HG03045 (cell line): Measurements from ENCODE around the gene DDX11.
"Not testable (repeated sequence)": the region's sequence is repeated elsewhere in the genome, so short reads cannot be mapped to it uniquely, and the experiment has no call there.

Experiments used
- ATAC-seq: cut with Tn5 transposase; IDR thresholded peaks from one replicate; pipeline ENCODE4 v1.9.1; 2021; ENCODE audit warnings: mild to moderate bottlenecking, moderate library complexity; ENCODE audit not compliant: unreplicated experiment

Gene DDX11

GRCh38 chr12:31098363-31098762, 24.7 kb downstream of the DDX11 start:
- ATAC-seq, result not testable (repeated sequence)

DNA sequence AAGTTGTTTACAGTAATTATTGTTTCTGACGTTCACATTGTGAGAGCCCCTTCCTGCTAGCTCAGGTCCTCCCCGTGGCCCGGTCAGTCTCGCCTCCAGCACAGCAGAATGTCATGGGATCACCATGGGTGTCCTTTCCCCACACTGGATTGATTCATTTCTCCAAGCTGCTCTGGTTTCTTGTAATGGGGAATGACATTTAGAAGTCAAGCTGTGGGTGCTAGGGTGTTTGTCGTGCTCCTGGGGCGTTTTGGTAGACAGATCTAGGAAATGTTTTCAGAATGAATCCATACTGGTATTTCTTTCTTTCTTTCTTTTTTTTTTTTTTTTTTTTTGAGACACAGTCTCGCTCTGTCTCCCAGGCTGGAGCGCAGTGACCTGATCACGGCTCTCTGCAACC, 25.1 kb downstream of the DDX11 start:
- not testable (repeated sequence) for ATAC-seq

- ATAC-seq, result not testable (repeated sequence)
Observed at GRCh38 chr12:31099434-31099833, 25.8 kb downstream of the DDX11 start.

DNA sequence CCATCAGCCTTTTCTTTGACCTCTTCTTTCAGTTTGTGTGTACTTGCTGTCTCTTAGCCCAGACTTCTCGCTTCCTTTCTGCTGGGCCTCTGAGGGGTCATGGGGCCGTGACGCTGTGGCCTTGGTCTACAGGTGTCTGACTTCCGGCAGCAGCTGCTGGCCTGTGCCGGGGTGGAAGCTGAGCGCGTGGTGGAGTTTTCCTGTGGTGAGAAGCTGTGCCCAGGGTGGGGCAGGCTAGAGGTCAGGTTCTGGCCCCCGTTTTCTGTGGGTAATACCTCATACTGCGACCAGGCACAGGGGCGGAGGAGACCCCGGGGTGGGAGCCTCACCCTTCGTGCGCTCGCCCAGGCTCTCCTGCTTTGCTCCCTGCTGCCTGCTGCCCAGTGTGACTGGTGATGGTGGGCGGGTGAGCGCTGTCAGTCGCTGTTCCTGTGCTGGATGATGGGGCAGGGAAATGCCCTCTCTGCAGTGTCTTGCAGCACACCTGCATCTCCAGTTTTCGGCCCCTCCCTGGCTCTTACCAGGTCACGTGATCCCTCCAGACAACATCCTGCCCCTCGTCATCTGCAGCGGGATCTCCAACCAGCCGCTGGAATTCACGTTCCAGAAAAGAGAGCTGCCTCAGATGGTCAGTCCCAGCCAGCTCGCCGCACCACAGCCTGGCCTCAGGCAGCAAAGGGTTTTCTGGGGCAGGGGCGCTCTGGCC, 27.0 kb downstream of the DDX11 start:
- ATAC-seq, result peak; percentile 75

DNA sequence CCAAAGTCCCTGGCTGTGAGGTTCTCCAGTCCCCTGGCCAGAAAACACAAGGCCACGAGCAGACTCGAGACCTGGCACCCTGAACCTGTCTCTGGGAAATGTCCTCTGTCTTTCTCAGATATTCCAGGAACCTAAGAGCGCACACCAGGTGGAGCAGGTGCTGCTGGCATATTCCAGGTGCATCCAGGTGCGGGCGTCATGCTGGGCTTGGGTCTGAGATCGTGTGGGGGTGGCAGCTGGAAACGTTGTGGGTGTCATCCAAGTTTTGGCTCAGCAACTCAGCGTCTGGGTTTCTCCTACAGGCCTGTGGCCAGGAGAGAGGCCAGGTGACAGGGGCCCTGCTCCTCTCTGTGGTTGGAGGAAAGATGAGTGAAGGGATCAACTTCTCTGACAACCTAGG, 28.5 kb downstream of the DDX11 start:
- not testable (repeated sequence) for ATAC-seq

GRCh38 chr12:31102596-31102995, 28.9 kb downstream of the DDX11 start:
- not testable (repeated sequence) for ATAC-seq

GRCh38 chr12:31103561-31103975, 29.9 kb downstream of the DDX11 start:
- ATAC-seq, result not testable (repeated sequence)

DNA sequence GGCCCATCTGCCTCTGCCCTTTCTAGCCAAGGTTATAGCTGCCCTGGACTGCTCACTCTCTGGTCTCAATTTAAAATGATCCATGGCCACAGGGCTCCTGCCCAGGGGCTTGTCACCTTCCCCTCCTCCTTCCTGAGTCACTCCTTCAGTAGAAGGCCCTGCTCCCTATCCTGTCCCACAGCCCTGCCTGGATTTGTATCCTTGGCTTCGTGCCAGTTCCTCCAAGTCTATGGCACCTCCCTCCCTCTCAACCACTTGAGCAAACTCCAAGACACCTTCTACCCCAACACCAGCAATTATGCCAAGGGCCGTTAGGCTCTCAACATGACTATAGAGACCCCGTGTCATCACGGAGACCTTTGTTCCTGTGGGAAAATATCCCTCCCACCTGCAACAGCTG, 30.6 kb downstream of the DDX11 start:
- not testable (repeated sequence) for ATAC-seq

DNA sequence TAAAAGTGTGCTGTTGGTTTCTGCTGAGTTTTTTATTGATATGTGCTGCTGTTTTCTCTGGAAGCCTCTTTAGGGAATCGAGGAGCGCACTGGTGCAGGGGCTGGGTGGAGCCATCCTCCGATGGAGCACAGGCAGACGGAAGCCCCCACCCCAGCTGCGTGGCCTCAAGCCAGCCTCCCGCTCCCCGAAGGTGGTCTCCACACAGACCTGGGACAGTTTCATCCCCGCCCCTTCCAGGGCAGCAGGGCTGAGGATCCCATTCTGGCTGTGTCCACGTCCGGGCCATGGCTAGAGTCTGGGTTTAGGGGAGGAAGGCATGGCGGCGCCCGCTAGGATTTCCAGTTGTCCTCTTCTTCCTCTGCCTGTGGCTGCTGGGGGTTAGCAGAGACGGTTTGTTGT, 31.1 kb downstream of the DDX11 start:
- ATAC-seq, result not testable (repeated sequence)

GRCh38 chr12:31105668-31106067, 32.0 kb downstream of the DDX11 start:
- ATAC-seq, result no peak

- no peak for ATAC-seq
Observed at GRCh38 chr12:31106101-31106803, 32.6 kb downstream of the DDX11 start.

DNA sequence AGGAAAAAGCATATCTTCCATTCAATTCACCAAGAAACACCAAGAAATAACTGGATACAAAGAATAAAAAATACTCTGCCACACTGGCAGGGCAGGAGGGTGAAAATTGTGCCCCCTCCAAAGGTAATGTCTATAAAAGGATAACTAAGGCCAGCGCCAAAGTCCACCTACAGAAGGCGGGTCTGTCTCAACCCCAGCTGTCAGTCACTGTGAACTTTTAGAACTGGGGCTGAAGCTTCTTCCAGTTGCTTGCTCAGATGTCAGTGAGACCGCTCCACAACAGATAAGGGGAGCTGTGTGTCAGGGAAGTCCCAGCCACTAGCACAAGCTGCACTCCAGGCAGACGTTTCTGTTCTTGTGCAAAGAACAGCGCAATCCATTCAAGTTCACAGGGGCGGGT, 36.1 kb downstream of the DDX11 start:
- not testable (repeated sequence) for ATAC-seq

- not testable (repeated sequence) for ATAC-seq
Observed at GRCh38 chr12:31110263-31110662, 36.6 kb downstream of the DDX11 start.

DNA sequence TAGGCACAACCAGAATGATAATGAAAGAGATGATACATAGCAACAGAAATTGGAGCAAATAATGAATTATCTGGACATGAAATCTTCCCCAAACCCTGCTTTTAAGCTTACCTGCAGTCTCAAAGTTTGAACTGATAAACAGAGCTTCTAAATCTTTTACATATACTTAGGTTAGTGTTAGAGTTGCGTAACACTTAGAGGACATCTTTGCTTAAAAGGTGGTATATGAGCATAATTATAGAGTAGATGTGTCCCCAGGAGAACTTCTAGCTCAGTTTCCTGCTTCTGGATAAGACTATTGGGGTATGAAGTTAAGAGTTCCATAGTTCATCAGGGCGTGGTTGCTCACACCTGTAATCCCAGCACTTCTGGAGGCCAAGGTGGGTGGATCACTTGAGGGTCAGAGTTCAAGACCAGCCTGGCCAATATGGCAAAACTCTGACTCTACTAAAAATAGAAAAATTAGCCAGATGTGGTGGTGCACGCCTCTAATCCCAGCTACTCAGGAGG, 41.5 kb downstream of the DDX11 start:
- ATAC-seq, result not testable (repeated sequence)

GRCh38 chr12:31116846-31117202, 43.2 kb downstream of the DDX11 start:
- ATAC-seq, result not testable (repeated sequence)

DNA sequence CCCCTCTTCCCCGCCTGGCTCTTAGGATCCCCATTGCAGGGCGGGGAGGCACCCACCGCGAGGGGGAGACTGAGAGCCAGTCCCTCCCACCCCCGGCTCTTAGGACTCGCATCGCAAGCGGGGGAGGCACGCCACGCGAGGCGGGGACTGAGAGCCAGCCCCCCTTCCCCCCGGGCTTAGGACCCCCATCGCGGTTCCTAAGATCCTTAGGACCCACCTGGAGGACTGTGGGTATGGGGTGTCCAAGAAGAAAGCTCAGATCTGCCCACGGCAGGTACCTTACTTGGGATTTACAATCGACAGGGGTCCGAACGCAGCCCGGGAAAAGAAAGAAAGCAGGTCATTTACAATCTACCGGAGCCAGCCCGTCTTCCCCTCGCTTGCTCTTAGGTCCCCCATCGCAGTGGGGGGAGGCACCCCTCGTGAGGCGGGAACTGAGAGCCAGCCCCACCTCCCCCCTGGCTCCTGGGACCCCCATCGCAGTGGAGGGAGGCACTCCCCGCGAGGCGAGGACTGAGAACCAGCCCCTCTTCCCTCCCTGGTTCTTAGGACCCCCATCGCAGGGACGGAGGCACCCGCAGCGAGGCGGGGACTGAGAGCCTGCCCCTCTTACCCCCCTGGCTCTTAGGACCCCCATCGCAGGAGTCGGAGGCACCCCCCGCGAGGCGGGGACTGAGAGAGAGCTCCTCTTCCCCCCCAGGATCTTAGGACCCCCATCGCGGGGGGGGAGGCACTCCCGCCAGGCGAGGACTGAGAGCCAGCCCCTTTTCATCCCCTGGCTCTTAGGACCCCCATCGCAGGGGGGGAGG, 43.7 kb downstream of the DDX11 start:
- ATAC-seq, result peak; percentile 74

DNA sequence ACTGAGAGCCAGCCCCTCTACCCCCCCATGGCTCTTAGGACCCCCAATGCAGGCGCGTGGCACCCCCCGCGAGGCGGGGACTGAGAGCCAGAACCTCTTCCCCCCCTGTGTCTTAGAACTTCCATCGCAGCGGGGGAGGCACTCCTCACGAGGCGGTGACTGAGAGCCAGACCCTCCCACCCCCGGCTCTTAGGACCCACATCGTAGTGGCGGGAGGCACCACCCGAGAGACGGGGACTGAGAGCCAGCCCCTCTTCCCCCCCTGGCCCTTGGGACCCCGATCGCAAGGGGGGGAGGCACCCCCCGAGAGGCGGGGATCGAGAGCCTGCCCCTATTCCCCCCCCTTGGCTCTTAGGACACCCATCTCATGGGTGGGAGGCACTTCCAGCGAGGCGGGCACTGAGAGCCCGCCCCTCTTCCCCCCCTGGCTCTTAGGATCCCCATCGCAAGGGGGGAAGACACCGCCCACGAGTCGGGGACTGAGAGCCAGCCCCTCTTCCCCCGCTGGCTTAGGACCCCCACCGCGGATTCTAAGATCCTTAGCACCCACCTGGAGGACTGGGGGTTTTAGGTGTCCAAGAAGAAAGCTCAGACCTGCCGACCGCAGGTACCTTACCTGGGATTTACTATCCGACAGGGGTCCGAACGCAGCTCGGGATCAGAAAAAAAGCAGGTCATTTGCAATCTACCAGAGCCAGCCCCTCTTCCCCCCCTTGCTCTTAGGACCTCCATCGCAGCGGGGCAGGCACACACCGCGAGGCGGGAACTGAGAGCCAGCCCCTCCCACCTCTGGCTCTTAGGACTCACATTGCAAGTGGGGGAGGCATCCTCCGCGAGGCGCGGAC, 44.9 kb downstream of the DDX11 start:
- peak; percentile 46 for ATAC-seq

DNA sequence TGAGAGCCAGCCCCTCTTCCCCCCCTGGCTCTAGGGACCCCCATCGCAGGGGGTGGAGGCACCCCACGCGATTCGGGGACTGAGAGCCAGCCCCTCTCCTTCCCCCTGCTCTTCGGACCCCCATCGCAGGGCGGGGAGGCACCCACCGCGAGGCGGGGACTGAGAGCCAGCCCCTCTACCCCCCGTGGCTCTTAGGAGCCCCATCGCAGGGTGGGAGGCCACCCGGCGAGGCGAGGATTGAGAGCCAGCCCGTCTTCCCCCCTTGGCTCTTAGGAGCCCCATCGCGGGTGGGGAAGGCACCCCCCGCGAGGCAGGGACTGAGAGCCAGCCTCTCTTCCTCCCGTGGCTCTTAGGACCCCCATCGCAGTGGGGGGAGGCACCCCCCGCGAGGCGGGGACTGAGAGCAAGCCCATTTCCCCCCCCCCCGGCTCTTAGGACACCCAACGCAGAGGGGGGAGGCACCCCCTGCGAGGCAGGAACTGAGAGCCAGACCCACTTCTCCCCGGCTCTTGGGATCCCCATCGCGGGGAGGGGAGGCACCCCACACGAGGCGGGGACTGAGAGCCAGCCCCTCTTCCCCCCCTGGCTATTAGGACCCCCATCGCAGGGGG, 45.6 kb downstream of the DDX11 start:
- no peak for ATAC-seq

- no peak for ATAC-seq
Observed at GRCh38 chr12:31119803-31120211, 46.1 kb downstream of the DDX11 start.

DNA sequence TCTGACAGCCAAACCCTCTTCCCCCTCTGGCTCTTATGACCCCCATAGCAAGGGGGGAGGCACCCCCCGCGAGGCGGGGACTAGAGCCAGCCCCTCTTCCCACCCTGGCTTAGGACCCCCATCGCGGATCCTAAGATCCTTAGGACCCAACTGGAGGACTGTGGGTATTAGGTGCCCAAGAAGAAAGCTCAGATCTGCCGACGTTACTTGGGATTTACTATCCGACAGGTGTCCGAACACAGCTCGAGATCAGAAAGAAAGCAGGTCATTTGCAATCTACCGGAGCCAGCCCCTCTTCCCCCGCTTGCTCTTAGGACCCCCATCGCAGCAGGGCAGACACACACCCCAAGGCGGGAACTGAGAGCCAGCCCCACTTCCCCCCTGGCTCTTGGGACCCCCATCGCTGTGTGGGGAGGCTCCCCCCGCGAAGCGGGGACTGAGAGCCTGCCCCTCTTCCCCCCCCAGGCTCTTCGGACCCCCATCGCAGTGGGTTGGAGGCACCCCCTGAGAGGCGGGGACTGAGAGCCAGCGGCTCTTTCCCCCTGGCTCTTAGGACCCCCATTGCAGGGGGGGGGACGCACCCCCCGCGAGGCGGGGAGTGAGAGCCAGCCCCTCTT, 46.8 kb downstream of the DDX11 start:
- no peak for ATAC-seq
